Measurements from ENCODE around the gene ABHD6. TPM values are rescaled to one million over a fixed set of nuclear protein-coding genes. Genes with fewer than 3 reads are reported as not detected.

ABHD6 gene
- total RNA-seq, 2 donors from 2014 or later: 13.2 to 16.9 TPM

GRCh38 chr3:58249358-58250092 is 11.9 kb downstream of the ABHD6 start:
- Histone ChIP-seq H3K27me3 (replicated peaks; ENCODE audit: insufficient read depth) (no peaks in the 10 kb centered on the region), H3K9me3 (no peaks in the 10 kb centered on the region), H3K4me1 (replicated peaks) (peaks cover 2% of the 10 kb centered on the region), H3K27ac (no peak overlapping the region), H3K4me3 (no peak overlapping the region), H3K36me3 (no peaks in the 10 kb centered on the region)
- no peak for DNase-seq (ENCODE audit: low spot score)
- TF ChIP-seq CTCF (IDR thresholded peaks at IDR 0.05): no peak
- TF ChIP-seq POLR2A (IDR thresholded peaks at IDR 0.05): no peak
- TF ChIP-seq POLR2AphosphoS5 (IDR thresholded peaks at IDR 0.05): no peak
- WGBS: 69% methylated on average over 7 of the region's 7 CpGs
- intact Hi-C loops (cut with DNase I): no loop called here

GRCh38 chr3:58250093-58250707 is 12.6 kb downstream of the ABHD6 start:
- intact Hi-C loops (cut with DNase I): no loop called here
- TF ChIP-seq CTCF (IDR thresholded peaks at IDR 0.05) (no peak), POLR2A (IDR thresholded peaks at IDR 0.05) (no peak), POLR2AphosphoS5 (IDR thresholded peaks at IDR 0.05) (no peak)
- WGBS: 74% methylated on average over 8 of the region's 8 CpGs

GRCh38 chr3:58251631-58252035 is 14.0 kb downstream of the ABHD6 start:
- TF ChIP-seq POLR2A (IDR thresholded peaks at IDR 0.05): no peak
- TF ChIP-seq CTCF (IDR thresholded peaks at IDR 0.05): no peak
- TF ChIP-seq POLR2AphosphoS5 (IDR thresholded peaks at IDR 0.05): peak; percentile 62
- intact Hi-C loops (cut with DNase I): no loop called here
- peaks cover 2% of the 10 kb centered on the region for H3K4me1 ChIP-seq (replicated peaks)
- no peaks in the 10 kb centered on the region for H3K27me3 ChIP-seq (replicated peaks; ENCODE audit: insufficient read depth)
- DNase-seq (ENCODE audit: low spot score): peak; percentile 33
- 21% methylated on average over 3 of the region's 3 CpGs for WGBS
- peak overlapping the region in 1 of 2 donors; percentile 44 for H3K27ac ChIP-seq
- H3K4me3 ChIP-seq: no peak overlapping the region
- H3K36me3 ChIP-seq: no peaks in the 10 kb centered on the region
- no peaks in the 10 kb centered on the region for H3K9me3 ChIP-seq

More at GRCh38 chr3:58250093-58250707, 12.6 kb downstream of the ABHD6 start:
- H3K4me3 ChIP-seq: no peak overlapping the region
- no peak for DNase-seq (ENCODE audit: low spot score)
- no peaks in the 10 kb centered on the region for H3K27me3 ChIP-seq (replicated peaks; ENCODE audit: insufficient read depth)
- H3K27ac ChIP-seq: no peak overlapping the region
- peaks cover 2% of the 10 kb centered on the region for H3K4me1 ChIP-seq (replicated peaks)
- no peaks in the 10 kb centered on the region for H3K36me3 ChIP-seq
- H3K9me3 ChIP-seq: no peaks in the 10 kb centered on the region

GRCh38 chr3:58254144-58254543 is 16.6 kb downstream of the ABHD6 start:
- Histone ChIP-seq H3K4me1 (replicated peaks) (peaks cover 2% of the 10 kb centered on the region), H3K27ac (no peak overlapping the region), H3K36me3 (no peaks in the 10 kb centered on the region), H3K4me3 (no peak overlapping the region), H3K27me3 (replicated peaks; ENCODE audit: insufficient read depth) (no peaks in the 10 kb centered on the region), H3K9me3 (no peaks in the 10 kb centered on the region)
- TF ChIP-seq POLR2AphosphoS5 (IDR thresholded peaks at IDR 0.05): peak; percentile 45
- no peak for TF ChIP-seq POLR2A (IDR thresholded peaks at IDR 0.05)
- DNase-seq (ENCODE audit: low spot score): peak; percentile 32
- WGBS: 30% methylated on average over 4 of the region's 4 CpGs
- intact Hi-C loops (cut with DNase I): no loop called here

- no peaks in the 10 kb centered on the region for H3K36me3 ChIP-seq
- DNase-seq (ENCODE audit: low spot score): no peak
- no peak overlapping the region for H3K4me3 ChIP-seq
- intact Hi-C loops (cut with DNase I): no loop called here
- H3K27ac ChIP-seq: no peak overlapping the region
- no peak for TF ChIP-seq POLR2A (IDR thresholded peaks at IDR 0.05)
- no peak for TF ChIP-seq POLR2AphosphoS5 (IDR thresholded peaks at IDR 0.05)
- TF ChIP-seq CTCF (IDR thresholded peaks at IDR 0.05): no peak
- H3K27me3 ChIP-seq (replicated peaks; ENCODE audit: insufficient read depth): no peaks in the 10 kb centered on the region
- H3K4me1 ChIP-seq (replicated peaks): peaks cover 2% of the 10 kb centered on the region
- no peaks in the 10 kb centered on the region for H3K9me3 ChIP-seq
- 94% methylated on average over 1 of the region's 1 CpG for WGBS
Measured at GRCh38 chr3:58256061-58256460, 18.5 kb downstream of the ABHD6 start.

Measured in prostate gland (tissue), 2 donors.